Astrocyte of the cerebellum (primary cell): ENCODE measurements around the gene IFRD2.

Experiments
- DNase-seq: peaks from one replicate; pipeline ENCODE4 v3.0.0-alpha.2; 2011; ENCODE audit warnings: low read depth
- H3K4me3 ChIP-seq: 2 replicates; pipeline ENCODE4 v1.5.1; 2011; ENCODE audit warnings: mild to moderate bottlenecking, low read depth, low read length, moderate library complexity
- CTCF ChIP-seq: IDR thresholded peaks from 2 replicates; pipeline ENCODE4 v1.5.1; 2012; ENCODE audit warnings: low read length, low read depth, moderate library complexity, mild to moderate bottlenecking; ENCODE audit errors: missing control alignments
- in situ Hi-C: cut with HindIII; loops from 2 replicates; pipeline ENCODE4 v1.10.0; 2017; ENCODE audit warnings: low sequenced_read_pairs

Gene IFRD2

GRCh38 chr3:50324351-50325112 lies 32.3 kb upstream of the IFRD2 start:
- no peak overlapping the region for H3K4me3 ChIP-seq
- in situ Hi-C loops: no loop called here
- DNase-seq: peak; percentile 46

GRCh38 chr3:50323614-50324199 lies 31.5 kb upstream of the IFRD2 start:
- H3K4me3 ChIP-seq: no peak overlapping the region
- peak; percentile 2 for TF ChIP-seq CTCF
- no peak for DNase-seq
- in situ Hi-C loops: no loop called here

More at GRCh38 chr3:50324351-50325112, 32.3 kb upstream of the IFRD2 start:
- TF ChIP-seq CTCF: peak; percentile 92

GRCh38 chr3:50323092-50323600 lies 30.9 kb upstream of the IFRD2 start:
- in situ Hi-C loops: no loop called here

GRCh38 chr3:50322386-50323091 lies 30.3 kb upstream of the IFRD2 start, which contains the start of gene HYAL2:
TSS of gene HYAL2 (minus strand) at chr3:50322745. CDS start at chr3:50320489, 2,256 bp downstream.
- in situ Hi-C loops: no loop called here
- H3K4me3 ChIP-seq: peak within 1 kb of the TSS; percentile 77
- DNase-seq: no peak
- no peak for TF ChIP-seq CTCF

More at GRCh38 chr3:50323092-50323600, 30.9 kb upstream of the IFRD2 start:
- TF ChIP-seq CTCF: no peak
- no peak for DNase-seq
- H3K4me3 ChIP-seq: no peak overlapping the region

- peak overlapping the region; percentile 77 for H3K4me3 ChIP-seq
- no peak for TF ChIP-seq CTCF
- in situ Hi-C loops: no loop called here
Measured at GRCh38 chr3:50322115-50322385, 29.8 kb upstream of the IFRD2 start.

GRCh38 chr3:50321336-50322114 lies 29.3 kb upstream of the IFRD2 start:
- peak; percentile 63 for DNase-seq
- H3K4me3 ChIP-seq: peak overlapping the region; percentile 77
- in situ Hi-C loops: no loop called here
- peak; percentile 52 for TF ChIP-seq CTCF

More at GRCh38 chr3:50322115-50322385, 29.8 kb upstream of the IFRD2 start:
- DNase-seq: no peak
